WERI-Rb-1 (cell line): Measurements from ENCODE around the gene MBP.
A peak's percentile ranks its signal among the peaks of the same experiment; 100 is the strongest.

Experiments used
- DNase-seq: peaks from one replicate; pipeline ENCODE4 v3.0.0-alpha.2; 2020
- H3K27ac ChIP-seq: fragments of 250-450 bp; sonication (Bioruptor Pico); 2 replicates; pipeline ENCODE4 v1.5.1; 2020; ENCODE audit warnings: mild to moderate bottlenecking, moderate library complexity
- H3K27me3 ChIP-seq: fragments of 250-450 bp; sonication (Bioruptor Pico); 2 replicates; pipeline ENCODE4 v1.5.1; 2021; ENCODE audit warnings: mild to moderate bottlenecking, low read depth, moderate library complexity; ENCODE audit not compliant: insufficient read depth, severe bottlenecking
- H3K36me3 ChIP-seq: fragments of 250-450 bp; sonication (Bioruptor Pico); 2 replicates; pipeline ENCODE4 v1.5.1; 2020; ENCODE audit warnings: mild to moderate bottlenecking, moderate library complexity
- H3K4me3 ChIP-seq: 2 replicates; pipeline ENCODE4 v1.5.1; 2011; ENCODE audit warnings: low read depth, mild to moderate bottlenecking, control low read depth, low read length
- H3K9me3 ChIP-seq: fragments of 250-450 bp; sonication (Bioruptor Pico); 2 replicates; pipeline ENCODE4 v1.5.1; 2021; ENCODE audit warnings: mild to moderate bottlenecking, moderate library complexity; ENCODE audit not compliant: severe bottlenecking
- CTCF ChIP-seq: IDR thresholded peaks from 2 replicates; pipeline ENCODE4 v1.5.1; 2011; ENCODE audit warnings: low read depth, mild to moderate bottlenecking, control low read depth, inconsistent platforms, low read length

MBP gene

GRCh38 chr18:77132369-77133050 is at the start of gene MBP:
Gene MBP (minus strand): TSS chr18:77132783. CDS start chr18:77105261, 27,522 bp downstream.
- H3K27ac ChIP-seq, result no peak within 1 kb of the TSS
- H3K36me3 ChIP-seq, result no peaks in the 10 kb centered on the region

GRCh38 chr18:77181950-77182707 is 49.5 kb upstream of the MBP start:
- H3K27ac ChIP-seq, result no peak overlapping the region
- H3K36me3 ChIP-seq, result no peaks in the 10 kb centered on the region
- TF ChIP-seq CTCF, result no peak
- H3K27me3 ChIP-seq, result no peaks in the 10 kb centered on the region
- no peak for DNase-seq
- no peak overlapping the region for H3K4me3 ChIP-seq
- no peaks in the 10 kb centered on the region for H3K9me3 ChIP-seq

More at GRCh38 chr18:77132369-77133050, at the start of gene MBP:
- Histone ChIP-seq H3K4me3 (peak within 1 kb of the TSS; percentile 27), H3K27me3 (no peaks in the 10 kb centered on the region), H3K9me3 (peaks cover 6% of the 10 kb centered on the region)
- no peak for DNase-seq
- no peak for TF ChIP-seq CTCF

- H3K27ac ChIP-seq, result no peak overlapping the region
- H3K27me3 ChIP-seq, result no peaks in the 10 kb centered on the region
- H3K36me3 ChIP-seq, result no peaks in the 10 kb centered on the region
- H3K9me3 ChIP-seq, result no peaks in the 10 kb centered on the region
- no peak for DNase-seq
- TF ChIP-seq CTCF, result no peak
- no peak overlapping the region for H3K4me3 ChIP-seq
Measured at GRCh38 chr18:77178559-77178958, 46.0 kb upstream of the MBP start.

GRCh38 chr18:77177009-77177408 is 44.4 kb upstream of the MBP start:
- H3K4me3 ChIP-seq, result no peak overlapping the region
- no peak for DNase-seq
- H3K27me3 ChIP-seq, result no peaks in the 10 kb centered on the region
- no peak overlapping the region for H3K27ac ChIP-seq
- no peak for TF ChIP-seq CTCF
- H3K36me3 ChIP-seq, result no peaks in the 10 kb centered on the region
- no peaks in the 10 kb centered on the region for H3K9me3 ChIP-seq

- TF ChIP-seq CTCF, result no peak
- Histone ChIP-seq H3K9me3 (no peaks in the 10 kb centered on the region), H3K27ac (peak overlapping the region; percentile 11), H3K4me3 (no peak overlapping the region), H3K27me3 (no peaks in the 10 kb centered on the region), H3K36me3 (no peaks in the 10 kb centered on the region)
- DNase-seq, result peak; percentile 81
Measured at GRCh38 chr18:77173275-77174030, 40.9 kb upstream of the MBP start.
